Thyroid gland (tissue), 4 donors: Measurements from ENCODE around the gene PRPF40A. TPM values are rescaled to one million over a fixed set of nuclear protein-coding genes. Genes with fewer than 3 reads are reported as not detected.
"Not testable (repeated sequence)": the region's sequence is repeated elsewhere in the genome, so short reads cannot be mapped to it uniquely, and the experiment has no call there.

Experiments
- DNase-seq, 2 donors: peaks; one replicate each; pipeline ENCODE4 v3.0.0-alpha.2; 2019
- H3K27ac ChIP-seq, 3 donors: fragments of 200-600 bp; sonication (generic); 1 replicate in 2 of 3; 2 replicates in 1 of 3; pipeline ENCODE4 v1.5.1; 2016 to 2019; ENCODE audit warnings: mild to moderate bottlenecking in 1 of 3, moderate library complexity in 1 of 3
- H3K27me3 ChIP-seq: fragments of 200-600 bp; sonication (generic); one replicate; pipeline ENCODE4 v1.5.1; 2019
- H3K36me3 ChIP-seq, 2 donors: fragments of 200-600 bp; sonication (generic); one replicate each; pipeline ENCODE4 v1.5.1; 2016 to 2019
- H3K4me1 ChIP-seq, 2 donors: fragments of 200-600 bp; sonication (generic); one replicate each; pipeline ENCODE4 v1.5.1; 2017 to 2019
- H3K4me3 ChIP-seq, 3 donors: fragments of 200-600 bp; sonication (generic); replicated peaks in 1 of 3; 1 replicate in 2 of 3; 2 replicates in 1 of 3; pipeline ENCODE4 v1.5.1; 2016; ENCODE audit warnings: mild to moderate bottlenecking in 1 of 3
- H3K9me3 ChIP-seq: fragments of 200-600 bp; sonication (generic); one replicate; pipeline ENCODE4 v1.5.1; 2017
- CTCF ChIP-seq, 6 experiments: fragments of 200-600 bp in 3 of 6; fragments of 450-650 bp in 3 of 6; sonication (generic) in 3 of 6; IDR thresholded peaks; one replicate each; pipeline ENCODE4 v1.5.1; 2016 to 2019; ENCODE audit warnings: antibody characterized with exemption in 6 of 6, mild to moderate bottlenecking in 2 of 6, inconsistent platforms in 1 of 6, moderate library complexity in 1 of 6
- POLR2A ChIP-seq, 2 donors: fragments of 450-650 bp; IDR thresholded peaks; one replicate each; pipeline ENCODE4 v1.6.1; 2017; ENCODE audit warnings: antibody characterized with exemption in 2 of 2, mild to moderate bottlenecking in 2 of 2, moderate library complexity in 1 of 2
- WGBS, 2 donors: methylation state at CpG; one replicate each; pipeline ENCODE4 v1.1.5; 2017; 5-methylcytosine and 5-hydroxymethylcytosine counted together
- intact Hi-C: fragments of 100-400 bp; cut with DNase I; formaldehyde crosslinking; loops from one replicate; pipeline ENCODE4 v1.15.1; 2023
- total RNA-seq, 4 donors: library from RNA; depleted of rRNA; stranded (reverse); fragments of >200 nt; gene quantifications; one replicate each; pipeline ENCODE4 v1.2.3, GENCODE V29; 2016

PRPF40A gene
- total RNA-seq, 4 donors from 2014 or later, result 86.8 to 147 (median 102) TPM

GRCh38 chr2:152740743-152741328 is 23.6 kb upstream of the PRPF40A start:
- H3K36me3 ChIP-seq, result no peaks in the 10 kb centered on the region
- TF ChIP-seq CTCF (IDR thresholded peaks at IDR 0.05), result peak in 5 of 6 experiments; percentile 37 to 92 (median 75)
- TF ChIP-seq POLR2A (IDR thresholded peaks at IDR 0.05), result no peak
- no peak overlapping the region for H3K27ac ChIP-seq
- peaks cover 0 to 11% of the 10 kb centered on the region in 2 donors for H3K4me1 ChIP-seq
- DNase-seq, result no peak
- no peaks in the 10 kb centered on the region for H3K27me3 ChIP-seq
- H3K9me3 ChIP-seq, result no peaks in the 10 kb centered on the region
- no peak overlapping the region for H3K4me3 ChIP-seq
- WGBS, 2 donors, result 53 to 58% methylated on average over 2 of the region's 2 CpGs
- intact Hi-C loops, result no loop called here

- H3K9me3 ChIP-seq, H3K27me3 ChIP-seq, intact Hi-C loops, DNase-seq, H3K4me3 ChIP-seq, H3K36me3 ChIP-seq, H3K27ac ChIP-seq: not testable (repeated sequence)
- H3K4me1 ChIP-seq, result peaks cover 0 to 11% of the 10 kb centered on the region in 2 donors
- WGBS, 2 donors, result 83 to 100% methylated on average over 1 of the region's 1 CpG
These were observed 22.4 kb upstream of the PRPF40A start for GRCh38 chr2:152739705-152740104.

GRCh38 chr2:152738438-152738837 is 21.2 kb upstream of the PRPF40A start:
- H3K9me3 ChIP-seq, result no peaks in the 10 kb centered on the region
- no peaks in the 10 kb centered on the region for H3K27me3 ChIP-seq
- TF ChIP-seq POLR2A (IDR thresholded peaks at IDR 0.05) (no peak), CTCF (IDR thresholded peaks at IDR 0.05) (no peak)
- no peak for DNase-seq
- peaks cover 0 to 11% of the 10 kb centered on the region in 2 donors for H3K4me1 ChIP-seq
- intact Hi-C loops, result no loop called here
- 94 to 96% methylated on average over 2 of the region's 2 CpGs for WGBS, 2 donors
- H3K36me3 ChIP-seq, result no peaks in the 10 kb centered on the region
- H3K4me3 ChIP-seq, result no peak overlapping the region
- H3K27ac ChIP-seq, result no peak overlapping the region

- H3K4me3 ChIP-seq, intact Hi-C loops, H3K27ac ChIP-seq, H3K9me3 ChIP-seq, H3K27me3 ChIP-seq, DNase-seq, H3K36me3 ChIP-seq: not testable (repeated sequence)
- peaks cover 0 to 11% of the 10 kb centered on the region in 2 donors for H3K4me1 ChIP-seq
- WGBS, 2 donors, result 82 to 92% methylated on average over 1 of the region's 1 CpG
These were observed 20.2 kb upstream of the PRPF40A start for GRCh38 chr2:152737509-152737908.

GRCh38 chr2:152730591-152731333 is 13.5 kb upstream of the PRPF40A start:
- intact Hi-C loops, result no loop called here
- no peak for DNase-seq
- WGBS, 2 donors, result 81% methylated on average over 1 of the region's 1 CpG

More at GRCh38 chr2:152730591-152731333, 13.5 kb upstream of the PRPF40A start:
- no peak for TF ChIP-seq CTCF (IDR thresholded peaks at IDR 0.05)
- TF ChIP-seq POLR2A (IDR thresholded peaks at IDR 0.05), result no peak
- Histone ChIP-seq H3K4me3 (no peak overlapping the region), H3K9me3 (no peaks in the 10 kb centered on the region), H3K27me3 (no peaks in the 10 kb centered on the region), H3K4me1 (no peaks in the 10 kb centered on the region), H3K36me3 (no peaks in the 10 kb centered on the region), H3K27ac (no peak overlapping the region)
